PC-3 (cell line): ENCODE measurements around the gene KCNQ5. TPM values are rescaled to one million over a fixed set of nuclear protein-coding genes. Genes with fewer than 3 reads are reported as not detected.

ENCODE experiments used
- ATAC-seq: fragments of 200-7000 bp; cut with Tn5 transposase; 2 replicates; pipeline ENCODE4 v1.9.1; 2020; ENCODE audit warnings: mild to moderate bottlenecking, moderate library complexity
- BruUV-seq: library from RNA; stranded (reverse); fragments of 400-500 nt; replicated peaks from 2 replicates; lab custom pipeline; 2021; lab: Mats Ljungman, UMichigan
- CTCF ChIA-PET: fragments of 300-600 bp; sonication (Branson Sonifier 250); formaldehyde crosslinking; loops from one replicate; lab custom pipeline; 2022; ENCODE audit warnings: antibody characterized with exemption; lab: Charles Lee
- POLR2A ChIA-PET: fragments of 300-600 bp; sonication (Branson Sonifier 250); formaldehyde crosslinking; loops from one replicate; lab custom pipeline; 2022; ENCODE audit warnings: antibody characterized with exemption; ENCODE audit not compliant: unreplicated experiment; lab: Charles Lee
- DNase-seq: peaks from one replicate; pipeline ENCODE4 v3.0.0-alpha.2; 2015
- H2AFZ ChIP-seq: fragments of 300-600 bp; sonication (generic); 2 replicates; pipeline ENCODE4 v1.6.0; 2016; ENCODE audit warnings: antibody characterized with exemption, low read length
- H3F3A ChIP-seq: fragments of 300-600 bp; sonication (generic); one replicate; pipeline ENCODE4 v1.6.0; 2017; ENCODE audit warnings: antibody characterized with exemption, low read length, control low read depth, mild to moderate bottlenecking; ENCODE audit not compliant: unreplicated experiment
- H3K27ac ChIP-seq: fragments of 300-600 bp; sonication (generic); 2 replicates; pipeline ENCODE4 v1.5.1; 2016; ENCODE audit warnings: mild to moderate bottlenecking, low read length
- H3K27me3 ChIP-seq: fragments of 300-600 bp; sonication (generic); 2 replicates; pipeline ENCODE4 v1.6.1; 2016; ENCODE audit warnings: low read length, mixed read lengths
- H3K36me3 ChIP-seq: fragments of 300-600 bp; sonication (generic); 2 replicates; pipeline ENCODE4 v1.6.1; 2016; ENCODE audit warnings: low read depth, mixed run types, low read length, mixed read lengths
- H3K4me1 ChIP-seq: fragments of 300-600 bp; sonication (generic); 2 replicates; pipeline ENCODE4 v1.5.1; 2016; ENCODE audit warnings: low read length; ENCODE audit not compliant: insufficient read depth
- H3K4me2 ChIP-seq: fragments of 300-600 bp; sonication (generic); 2 replicates; pipeline ENCODE4 v1.6.0; 2016; ENCODE audit warnings: low read length
- H3K4me3 ChIP-seq: fragments of 300-600 bp; sonication (generic); 2 replicates; pipeline ENCODE4 v1.5.1; 2016; ENCODE audit warnings: mild to moderate bottlenecking, low read length, mixed read lengths
- H3K79me2 ChIP-seq: fragments of 300-600 bp; sonication (generic); 2 replicates; pipeline ENCODE4 v1.6.1; 2017; ENCODE audit warnings: low read length, mixed read lengths
- H3K9ac ChIP-seq: fragments of 300-600 bp; sonication (generic); 2 replicates; pipeline ENCODE4 v1.6.0; 2016; ENCODE audit warnings: mild to moderate bottlenecking, low read length
- H3K9me2 ChIP-seq: fragments of 300-600 bp; sonication (generic); replicated peaks from 2 replicates; pipeline ENCODE4 v1.6.1; 2016; ENCODE audit warnings: mixed run types, low read length, mixed read lengths
- H3K9me3 ChIP-seq: fragments of 300-600 bp; sonication (generic); 2 replicates; pipeline ENCODE4 v1.6.1; 2016; ENCODE audit warnings: low read length, mixed read lengths
- H4K20me1 ChIP-seq: fragments of 300-600 bp; sonication (generic); 2 replicates; pipeline ENCODE4 v1.6.1; 2016; ENCODE audit warnings: low read length, mixed read lengths
- CTCF ChIP-seq: fragments of 300-600 bp; sonication (generic); conservative IDR thresholded peaks from 2 replicates; pipeline ENCODE4 v1.5.1; 2017; ENCODE audit warnings: antibody characterized with exemption, low read depth, mild to moderate bottlenecking, low read length
- EZH2 ChIP-seq: fragments of 300-600 bp; sonication (generic); IDR thresholded peaks from one replicate; pipeline ENCODE4 v1.6.1; 2017; ENCODE audit warnings: antibody characterized with exemption, mild to moderate bottlenecking, low read length; ENCODE audit not compliant: unreplicated experiment
- EZH2phosphoT487 ChIP-seq: fragments of 300-600 bp; sonication (generic); IDR thresholded peaks from 2 replicates; pipeline ENCODE4 v1.6.1; 2018; ENCODE audit warnings: mild to moderate bottlenecking, antibody characterized with exemption, low read length, borderline replicate concordance
- intact Hi-C: fragments of 100-400 bp; cut with micrococcal nuclease; formaldehyde crosslinking; loops from 2 replicates; pipeline ENCODE4 v1.9.0; 2023
- total RNA-seq: library from RNA; depleted of rRNA; stranded (reverse); fragments of >200 nt; gene quantifications from 2 replicates; pipeline ENCODE4 v1.2.3, GENCODE V29; 2014

The KCNQ5 gene
- total RNA-seq, 1 experiment from 2014 or later = not detected

GRCh38 chr6:72941751-72942150 is 319.9 kb downstream of the KCNQ5 start:
- Histone ChIP-seq H3K9me2 (no peaks in the 10 kb centered on the region), H3K4me3 (no peak overlapping the region), H3K9me3 (no peaks in the 10 kb centered on the region), H3K79me2 (no peaks in the 10 kb centered on the region), H3K27ac (no peak overlapping the region), H3K36me3 (no peaks in the 10 kb centered on the region), H3K9ac (no peak overlapping the region), H2AFZ (no peak overlapping the region), H3K27me3 (no peaks in the 10 kb centered on the region), H3K4me1 (no peaks in the 10 kb centered on the region), H3F3A (no peaks in the 10 kb centered on the region), H3K4me2 (no peak overlapping the region), H4K20me1 (no peaks in the 10 kb centered on the region)
- no peak for TF ChIP-seq EZH2phosphoT487
- TF ChIP-seq EZH2 = no peak
- TF ChIP-seq CTCF = no peak
- BruUV-seq = no TSS peak
- CTCF ChIA-PET = no interaction called here
- POLR2A ChIA-PET = no interaction called here
- ATAC-seq (peak; percentile 27), DNase-seq (peak; percentile 13)
- intact Hi-C loops = no loop called here

GRCh38 chr6:72943699-72944098 is 321.8 kb downstream of the KCNQ5 start:
- no peaks in the 10 kb centered on the region for H3K79me2 ChIP-seq
- ATAC-seq (no peak), DNase-seq (no peak)
- H3K27ac ChIP-seq = no peak overlapping the region
- H3K9me2 ChIP-seq = no peaks in the 10 kb centered on the region
- no TSS peak for BruUV-seq
- H3K9me3 ChIP-seq = no peaks in the 10 kb centered on the region
- no peaks in the 10 kb centered on the region for H3F3A ChIP-seq
- no peak overlapping the region for H3K9ac ChIP-seq
- no peak overlapping the region for H2AFZ ChIP-seq
- H3K4me1 ChIP-seq = no peaks in the 10 kb centered on the region
- TF ChIP-seq EZH2 (no peak), EZH2phosphoT487 (no peak), CTCF (no peak)
- CTCF ChIA-PET = no interaction called here
- no peaks in the 10 kb centered on the region for H3K27me3 ChIP-seq
- H3K4me3 ChIP-seq = no peak overlapping the region
- no peaks in the 10 kb centered on the region for H4K20me1 ChIP-seq
- H3K4me2 ChIP-seq = no peak overlapping the region
- POLR2A ChIA-PET = no interaction called here
- H3K36me3 ChIP-seq = no peaks in the 10 kb centered on the region
- intact Hi-C loops = no loop called here

GRCh38 chr6:72944660-72945059 is 322.8 kb downstream of the KCNQ5 start:
- POLR2A ChIA-PET = no interaction called here
- no peak for TF ChIP-seq CTCF
- TF ChIP-seq EZH2phosphoT487 = no peak
- TF ChIP-seq EZH2 = no peak
- no peaks in the 10 kb centered on the region for H3K27me3 ChIP-seq
- no peak overlapping the region for H3K9ac ChIP-seq
- no TSS peak for BruUV-seq
- H3F3A ChIP-seq = no peaks in the 10 kb centered on the region
- H3K36me3 ChIP-seq = no peaks in the 10 kb centered on the region
- no peaks in the 10 kb centered on the region for H3K9me3 ChIP-seq
- CTCF ChIA-PET = no interaction called here
- no peaks in the 10 kb centered on the region for H3K79me2 ChIP-seq
- 0 out of 2 replicates have a peak, but pooled peaks cover under 1% of the 10 kb centered on the region for H3K4me1 ChIP-seq
- H3K4me2 ChIP-seq = no peak overlapping the region
- ATAC-seq = no peak
- H3K27ac ChIP-seq = no peak overlapping the region
- H4K20me1 ChIP-seq = no peaks in the 10 kb centered on the region
- H2AFZ ChIP-seq = no peak overlapping the region
- H3K4me3 ChIP-seq = no peak overlapping the region
- intact Hi-C loops = no loop called here
- no peak for DNase-seq
- no peaks in the 10 kb centered on the region for H3K9me2 ChIP-seq
